NCI-H2196 treated with DMSO at 0.1 percent for 48 hours (cell line): ENCODE results near the gene TMEM181.

ENCODE experiments used
- DNase-seq: peaks from one replicate; lab custom pipeline; 2025; ENCODE audit not compliant: unreplicated experiment; lab: John Stamatoyannopoulos, UW

The TMEM181 gene

GRCh38 chr6:158561938-158562337, 2.0 kb downstream of the TMEM181 start:
- DNase-seq: no peak

GRCh38 chr6:158564243-158565121, 4.6 kb downstream of the TMEM181 start:
- no peak for DNase-seq

DNA sequence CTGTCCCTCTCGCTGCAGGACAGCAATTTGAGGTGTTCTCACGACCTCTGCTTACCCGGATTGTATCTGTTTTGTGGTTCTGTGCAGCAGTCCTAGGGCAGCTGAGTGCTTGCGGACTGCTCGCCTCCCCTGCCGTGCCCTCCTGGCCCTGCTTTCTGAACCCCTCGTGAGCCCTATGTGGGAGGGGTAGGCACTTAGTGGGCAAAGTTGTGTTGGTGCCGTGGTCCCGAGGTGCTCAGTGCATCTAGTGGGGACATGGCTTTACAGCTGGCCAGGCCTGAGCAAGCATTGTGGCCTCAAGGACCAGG, 5.2 kb downstream of the TMEM181 start:
- no peak for DNase-seq

DNA sequence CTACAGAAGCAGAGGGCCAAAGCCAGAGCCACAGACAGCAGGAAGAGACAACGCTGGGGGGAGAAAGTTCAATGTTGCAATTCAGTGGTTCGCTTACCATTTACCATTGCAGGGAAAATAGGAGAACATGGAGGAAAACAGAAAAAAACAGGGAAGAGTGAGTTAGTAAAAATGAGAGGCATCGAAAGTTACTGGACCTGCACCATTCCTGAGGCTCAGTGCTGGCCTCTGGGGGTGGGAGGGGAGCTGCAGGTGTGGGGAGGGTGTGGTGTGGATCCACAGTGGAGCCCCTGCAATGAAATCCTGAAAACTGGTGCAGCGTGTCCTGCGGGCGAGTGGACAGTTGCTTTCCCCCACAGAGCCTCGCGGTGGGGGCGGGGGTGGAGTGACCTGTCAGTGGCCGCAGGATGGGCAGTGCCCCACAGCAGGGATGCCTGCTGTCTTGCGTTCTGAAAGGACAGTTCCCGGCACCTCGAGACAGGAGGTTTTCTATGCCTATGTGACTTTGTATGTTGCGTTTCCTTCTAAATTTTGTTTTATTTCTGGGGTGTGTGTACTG, 5.7 kb downstream of the TMEM181 start:
- DNase-seq: no peak

DNA sequence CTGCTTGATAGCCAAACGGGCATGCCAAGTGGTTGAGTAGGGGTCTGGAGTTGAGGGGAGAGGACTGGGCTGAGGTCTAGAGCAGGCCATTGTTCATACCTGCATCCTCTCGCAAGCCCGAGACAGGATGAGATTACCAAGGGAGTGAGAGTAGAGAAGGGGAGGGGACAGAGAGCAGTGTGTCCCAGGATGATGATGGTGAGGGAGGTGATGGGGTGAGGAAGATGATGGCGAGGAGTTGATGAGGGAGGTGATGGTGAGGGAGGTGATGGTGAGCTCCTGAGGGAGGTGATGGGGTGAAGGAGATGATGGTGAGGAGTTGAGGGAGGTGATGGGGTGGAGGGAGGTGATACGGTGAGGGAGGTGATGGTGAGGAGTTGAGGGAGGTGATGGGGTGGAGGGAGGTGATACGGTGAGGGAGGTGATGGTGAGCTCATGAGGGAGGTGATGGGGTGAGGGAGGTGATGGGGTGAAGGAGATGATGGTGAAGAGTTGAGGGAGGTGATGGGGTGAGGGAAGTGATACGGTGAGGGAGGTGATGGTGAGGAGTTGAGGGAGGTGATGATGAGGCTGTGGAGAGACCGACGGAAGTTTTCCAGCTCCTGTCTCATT, 6.4 kb downstream of the TMEM181 start:
- no peak for DNase-seq

GRCh38 chr6:158567152-158567551, 7.3 kb downstream of the TMEM181 start:
- DNase-seq: no peak

- no peak for DNase-seq
Measured at GRCh38 chr6:158567871-158568401, 8.0 kb downstream of the TMEM181 start.

DNA sequence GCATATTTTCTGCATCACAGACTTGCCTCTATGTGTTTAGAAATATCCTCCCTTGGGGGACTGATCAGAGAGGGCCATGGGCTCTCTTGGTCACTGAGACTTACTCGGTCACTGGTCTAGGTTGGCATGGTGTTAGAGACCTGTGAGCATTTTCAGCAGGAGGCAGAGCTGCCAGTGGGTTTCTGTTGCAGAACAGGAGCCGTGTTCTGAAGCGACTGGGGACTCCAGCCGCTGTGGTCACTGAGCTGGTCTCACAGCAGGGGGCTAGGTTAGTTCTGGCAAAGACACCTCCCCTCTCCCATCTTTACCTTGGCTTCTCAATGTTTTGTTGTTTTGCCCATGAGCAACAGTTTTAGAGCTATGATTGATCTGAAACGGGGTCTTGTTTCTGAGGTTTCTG, 8.7 kb downstream of the TMEM181 start:
- DNase-seq: no peak

DNA sequence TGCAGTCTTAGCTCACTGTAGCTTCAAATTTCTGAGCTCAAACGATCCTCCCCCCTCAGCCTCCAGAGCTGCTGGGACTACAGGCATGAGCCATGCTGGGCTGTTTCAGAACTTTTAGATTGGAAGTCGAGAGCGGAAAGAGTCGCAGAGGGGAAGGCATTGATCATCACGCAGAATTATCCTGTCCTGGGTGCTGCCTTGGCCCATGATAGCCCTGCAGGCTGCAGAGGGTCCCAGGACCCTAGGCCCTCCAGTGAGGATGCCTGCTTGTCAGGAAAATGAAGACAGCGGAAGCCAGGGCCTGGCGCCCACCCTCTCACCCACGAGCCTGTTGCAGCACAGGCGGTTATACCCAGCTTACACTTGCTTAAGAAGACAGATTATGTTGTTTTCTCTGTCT, 9.1 kb downstream of the TMEM181 start:
- DNase-seq: no peak

DNA sequence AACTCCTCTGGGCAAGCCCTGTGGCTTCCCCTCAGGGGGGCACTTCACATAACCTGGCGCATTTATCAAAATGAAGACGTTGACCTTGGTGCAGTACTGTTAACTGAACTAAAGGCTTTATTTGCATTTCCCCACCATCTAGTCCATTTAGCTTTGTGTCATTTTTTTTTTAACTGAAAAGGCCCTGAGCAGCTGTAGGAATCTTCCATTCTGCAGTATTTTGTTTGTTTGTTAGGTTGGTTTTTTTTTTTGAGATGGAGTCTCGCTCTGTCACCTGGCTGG, 10.7 kb downstream of the TMEM181 start:
- DNase-seq: no peak

DNA sequence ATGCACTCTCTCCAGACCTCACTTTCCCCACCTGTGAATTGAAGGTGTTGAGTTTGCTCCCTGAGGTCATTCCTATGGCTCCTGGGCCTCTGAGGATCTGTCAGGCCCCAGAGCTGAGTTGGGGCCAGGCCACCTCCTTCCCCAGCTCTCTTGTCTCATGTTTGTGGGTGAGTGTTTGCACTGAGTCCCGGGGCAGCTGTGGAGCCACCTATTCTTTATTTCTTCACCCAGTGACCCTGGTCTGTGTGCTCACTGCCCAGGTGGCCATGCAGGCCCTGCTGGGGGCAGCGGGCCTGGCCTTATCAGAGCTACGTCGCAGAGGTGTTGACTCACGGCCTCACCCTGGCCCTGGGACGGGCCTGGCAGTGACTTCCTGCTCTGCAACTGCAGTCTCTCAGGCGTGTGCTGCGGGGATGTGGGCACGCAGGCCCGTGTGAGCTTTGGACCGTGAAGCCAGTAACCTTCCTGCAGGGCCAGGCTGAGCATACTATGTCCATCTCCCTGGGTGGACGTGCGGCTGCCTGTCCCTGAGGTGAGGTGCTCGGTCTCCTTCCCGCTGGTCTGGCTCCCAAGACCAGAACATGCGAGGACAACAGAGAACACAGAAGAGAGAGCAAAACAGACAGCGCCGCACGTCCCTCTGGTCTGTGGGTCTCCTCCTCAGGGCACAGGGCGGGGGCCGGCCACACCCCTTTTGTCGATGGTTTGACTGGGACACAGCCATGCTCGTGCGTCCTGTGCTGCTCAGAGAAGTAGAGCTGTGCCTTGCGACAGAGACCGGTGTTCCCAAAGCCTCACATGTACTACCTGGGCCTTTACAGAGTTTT, 12.1 kb downstream of the TMEM181 start:
- no peak for DNase-seq

DNA sequence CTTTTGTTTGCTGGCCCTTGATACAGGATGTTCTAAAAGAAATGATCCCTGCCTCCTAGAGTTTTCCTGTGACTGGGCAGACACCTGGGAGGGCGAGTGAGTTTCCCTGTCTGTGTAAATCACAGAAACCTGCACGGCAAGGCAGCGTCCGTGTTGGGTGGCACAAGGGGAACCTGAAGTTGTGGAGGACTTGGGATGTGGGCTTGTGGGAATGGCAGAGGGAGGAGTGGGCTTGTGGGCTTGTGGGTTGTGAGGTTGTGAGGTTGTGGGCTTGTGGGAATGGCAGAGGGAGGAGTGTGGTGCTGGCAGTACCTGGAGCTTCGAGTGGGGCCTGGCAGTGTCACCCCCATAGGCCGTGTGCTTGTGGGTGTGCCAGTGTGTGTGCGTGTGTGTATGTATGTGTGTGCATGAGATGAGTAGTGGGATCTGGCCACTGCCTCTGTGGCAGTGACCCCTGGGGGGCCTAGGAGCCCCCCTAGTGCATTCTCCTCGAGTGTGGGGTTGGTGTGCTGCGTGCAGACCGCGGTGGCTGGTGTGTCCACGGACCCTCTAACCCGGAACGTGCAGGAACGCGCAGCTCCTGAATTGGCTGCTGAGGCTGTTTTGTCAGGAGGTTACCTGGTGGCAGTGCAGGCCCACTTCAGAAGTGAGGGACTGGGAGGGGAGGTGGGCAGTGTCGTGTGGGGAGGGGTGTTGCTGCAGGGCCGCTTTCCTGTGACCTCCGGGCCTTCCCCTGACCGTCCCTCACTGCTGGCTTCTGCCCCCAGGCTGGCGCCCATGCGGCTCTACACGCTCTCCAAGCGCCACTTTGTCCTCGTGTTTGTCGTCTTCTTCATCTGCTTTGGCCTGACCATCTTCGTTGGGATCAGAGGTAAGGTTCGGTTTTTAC, 13.0 kb downstream of the TMEM181 start:
- no peak for DNase-seq

- no peak for DNase-seq
Measured at GRCh38 chr6:158573542-158573931, 13.6 kb downstream of the TMEM181 start.

- DNase-seq: no peak
Measured at GRCh38 chr6:158574800-158575199, 14.9 kb downstream of the TMEM181 start.

GRCh38 chr6:158575550-158575949, 15.7 kb downstream of the TMEM181 start:
- DNase-seq: no peak

DNA sequence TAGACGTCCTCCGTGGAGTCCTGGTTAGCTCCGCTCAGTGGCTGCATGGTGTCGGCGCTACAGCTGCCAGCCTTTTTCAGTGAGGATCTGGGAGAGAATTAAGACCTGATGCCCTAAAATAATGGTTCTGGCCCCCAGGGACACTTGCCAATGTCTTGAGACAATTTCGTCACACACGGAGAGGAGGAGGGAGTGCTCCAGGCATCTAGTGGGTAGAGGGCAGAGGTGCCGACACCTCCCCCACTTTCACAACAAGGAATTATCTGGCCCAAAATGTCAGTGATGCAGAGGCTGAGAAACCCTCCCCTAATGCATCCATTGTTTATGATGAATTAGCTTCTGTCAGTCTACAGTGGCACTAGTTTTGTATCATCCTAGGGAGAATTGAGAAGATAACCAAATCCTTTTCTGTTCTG, 24.4 kb downstream of the TMEM181 start:
- no peak for DNase-seq

DNA sequence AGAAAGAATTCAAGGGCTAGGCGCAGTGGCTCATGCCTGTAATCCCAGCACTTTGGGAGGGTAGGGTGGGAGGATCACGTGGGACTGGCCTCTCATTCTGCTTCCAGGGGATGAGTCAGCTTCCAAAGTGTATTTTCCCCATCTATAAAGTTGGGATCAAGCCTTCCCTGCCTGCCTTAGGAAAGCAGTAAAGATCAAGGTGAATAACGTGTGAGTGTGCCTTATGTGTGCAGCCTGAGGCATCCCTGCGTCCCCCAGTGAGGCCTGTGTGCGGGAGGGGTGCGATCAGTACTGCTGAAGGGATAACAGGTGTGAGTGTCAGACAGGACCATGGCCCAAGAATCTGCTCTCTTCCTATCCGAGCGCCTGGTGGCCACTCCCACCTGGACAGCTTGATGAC, 26.8 kb downstream of the TMEM181 start:
- no peak for DNase-seq

GRCh38 chr6:158589366-158589765, 29.5 kb downstream of the TMEM181 start:
- no peak for DNase-seq

- no peak for DNase-seq
Measured at GRCh38 chr6:158591134-158591809, 31.4 kb downstream of the TMEM181 start.

DNA sequence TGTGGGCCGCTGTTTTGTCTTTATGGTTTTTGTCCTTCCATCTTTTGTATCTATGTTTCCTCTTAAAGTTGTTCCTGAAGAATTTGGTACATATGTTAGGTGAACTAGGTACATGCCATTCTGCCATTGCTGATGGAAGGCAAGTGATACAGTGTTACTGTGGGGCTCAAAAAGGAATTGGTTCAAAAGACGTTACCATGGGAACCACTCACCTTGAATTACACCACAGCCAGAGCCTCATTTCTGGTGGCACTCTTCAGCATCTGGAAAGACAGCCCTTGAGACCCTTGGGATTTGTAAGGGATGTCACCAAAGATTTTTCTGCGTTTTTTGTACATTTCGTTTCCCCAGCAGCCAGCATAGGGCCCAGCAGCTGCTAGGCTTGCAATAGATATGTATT, 31.9 kb downstream of the TMEM181 start:
- no peak for DNase-seq
